Left hindlimb (tissue), 1 donor: ENCODE data around the gene FAM193A.
"Not testable (repeated sequence)": the region's sequence is repeated elsewhere in the genome, so short reads cannot be mapped to it uniquely, and the experiment has no call there.

Experiments used
- DNase-seq: peaks from one replicate; pipeline ENCODE4 v3.0.0-alpha.2; 2018

Gene FAM193A

GRCh38 chr4:2516635-2517034 is 19.8 kb upstream of the FAM193A start:
- DNase-seq = no peak

GRCh38 chr4:2526559-2526958 is 9.9 kb upstream of the FAM193A start:
- DNase-seq = no peak

- DNase-seq = peak; percentile 38
Measured at GRCh38 chr4:2534904-2535375, 1.5 kb upstream of the FAM193A start.

GRCh38 chr4:2535376-2536192 is 863 bp upstream of the FAM193A start:
- DNase-seq = peak; percentile 66

- DNase-seq = peak; percentile 50
Measured at GRCh38 chr4:2537011-2537830, 774 bp downstream of the FAM193A start.

- DNase-seq = not testable (repeated sequence)
Measured at GRCh38 chr4:2543580-2544191, 7.2 kb downstream of the FAM193A start.

GRCh38 chr4:2545321-2546013 is 9.0 kb downstream of the FAM193A start:
- DNase-seq = no peak

GRCh38 chr4:2546286-2546823 is 9.9 kb downstream of the FAM193A start:
- no peak for DNase-seq

GRCh38 chr4:2546961-2547691 is 10.7 kb downstream of the FAM193A start:
- not testable (repeated sequence) for DNase-seq

GRCh38 chr4:2551118-2551517 is 14.7 kb downstream of the FAM193A start:
- no peak for DNase-seq

GRCh38 chr4:2552806-2553205 is 16.4 kb downstream of the FAM193A start:
- DNase-seq = no peak

GRCh38 chr4:2558301-2558700 is 21.9 kb downstream of the FAM193A start:
- DNase-seq = no peak

GRCh38 chr4:2560167-2560566 is 23.7 kb downstream of the FAM193A start:
- DNase-seq = no peak

GRCh38 chr4:2565533-2565932 is 29.1 kb downstream of the FAM193A start:
- DNase-seq = no peak

- DNase-seq = no peak
Measured at GRCh38 chr4:2570036-2570435, 33.6 kb downstream of the FAM193A start.

GRCh38 chr4:2570551-2571222 is 34.2 kb downstream of the FAM193A start:
- peak; percentile 38 for DNase-seq

- DNase-seq = no peak
Measured at GRCh38 chr4:2572076-2572475, 35.6 kb downstream of the FAM193A start.

GRCh38 chr4:2572866-2573265 is 36.4 kb downstream of the FAM193A start:
- no peak for DNase-seq

GRCh38 chr4:2574009-2574408 is 37.6 kb downstream of the FAM193A start:
- DNase-seq = no peak

GRCh38 chr4:2574863-2575262 is 38.4 kb downstream of the FAM193A start:
- DNase-seq = no peak

- DNase-seq = no peak
Measured at GRCh38 chr4:2576290-2576689, 39.8 kb downstream of the FAM193A start.
